CD4-positive, alpha-beta T cell treated with Interleukin-4 for 4 hours (primary cell): ENCODE data around the gene INSYN2A.

Experiments used
- DNase-seq: peaks from one replicate; pipeline ENCODE4 v3.0.0-alpha.2; 2020

Gene INSYN2A

GRCh38 chr10:127194599-127194998, 1.8 kb downstream of the INSYN2A start:
- no peak for DNase-seq

GRCh38 chr10:127194111-127194510, 2.3 kb downstream of the INSYN2A start:
- DNase-seq, result no peak

GRCh38 chr10:127193125-127193524, 3.3 kb downstream of the INSYN2A start:
- DNase-seq, result no peak

- no peak for DNase-seq
Observed at GRCh38 chr10:127190427-127190826, 6.0 kb downstream of the INSYN2A start.

- no peak for DNase-seq
Observed at GRCh38 chr10:127189226-127189625, 7.2 kb downstream of the INSYN2A start.

GRCh38 chr10:127186813-127187212, 9.6 kb downstream of the INSYN2A start:
- no peak for DNase-seq

- DNase-seq, result no peak
Observed at GRCh38 chr10:127184582-127184981, 11.8 kb downstream of the INSYN2A start.

- no peak for DNase-seq
Observed at GRCh38 chr10:127182161-127182560, 14.2 kb downstream of the INSYN2A start.

- no peak for DNase-seq
Observed at GRCh38 chr10:127179612-127180250, 16.7 kb downstream of the INSYN2A start.

- no peak for DNase-seq
Observed at GRCh38 chr10:127176649-127177048, 19.7 kb downstream of the INSYN2A start.

- no peak for DNase-seq
Observed at GRCh38 chr10:127175357-127176110, 20.9 kb downstream of the INSYN2A start.

GRCh38 chr10:127174866-127175265, 21.5 kb downstream of the INSYN2A start:
- DNase-seq, result no peak

- no peak for DNase-seq
Observed at GRCh38 chr10:127168261-127168660, 28.1 kb downstream of the INSYN2A start.

GRCh38 chr10:127162841-127163240, 33.5 kb downstream of the INSYN2A start:
- no peak for DNase-seq

- DNase-seq, result no peak
Observed at GRCh38 chr10:127161482-127161881, 34.9 kb downstream of the INSYN2A start.

- DNase-seq, result no peak
Observed at GRCh38 chr10:127159648-127160245, 36.6 kb downstream of the INSYN2A start.

GRCh38 chr10:127158662-127159061, 37.7 kb downstream of the INSYN2A start:
- no peak for DNase-seq

- no peak for DNase-seq
Observed at GRCh38 chr10:127157506-127158200, 38.7 kb downstream of the INSYN2A start.

GRCh38 chr10:127157089-127157488, 39.3 kb downstream of the INSYN2A start:
- DNase-seq, result no peak

GRCh38 chr10:127154831-127155620, 41.4 kb downstream of the INSYN2A start:
- no peak for DNase-seq

GRCh38 chr10:127153181-127153580, 43.2 kb downstream of the INSYN2A start:
- DNase-seq, result no peak

- DNase-seq, result no peak
Observed at GRCh38 chr10:127151981-127152699, 44.3 kb downstream of the INSYN2A start.
